ENCODE measurements around the gene SAMD11. TPM values are rescaled to one million over a fixed set of nuclear protein-coding genes. Genes with fewer than 3 reads are reported as not detected.

The SAMD11 gene
- total RNA-seq, 1 experiment from 2014 or later = 32.7 TPM

GRCh38 chr1:911875-912739 is 11.6 kb upstream of the SAMD11 start:
- no peaks in the 10 kb centered on the region; the same call in 1 of the 2 replicates for H3K27me3 ChIP-seq
- no peaks in the 10 kb centered on the region for H3K9me3 ChIP-seq
- H3K4me3 ChIP-seq = no peak overlapping the region
- DNase-seq = no peak
- no peaks in the 10 kb centered on the region for H3K36me3 ChIP-seq

- Histone ChIP-seq H3K27me3 (no peaks in the 10 kb centered on the region; the same call in 1 of the 2 replicates), H3K9me3 (no peaks in the 10 kb centered on the region), H3K36me3 (no peaks in the 10 kb centered on the region), H3K4me3 (no peak overlapping the region)
- no peak for DNase-seq
These were observed 10.9 kb upstream of the SAMD11 start for GRCh38 chr1:912740-913301.

GRCh38 chr1:913491-914130 is 10.1 kb upstream of the SAMD11 start:
- no peak overlapping the region for H3K4me3 ChIP-seq
- no peaks in the 10 kb centered on the region for H3K36me3 ChIP-seq
- no peaks in the 10 kb centered on the region for H3K9me3 ChIP-seq
- H3K27me3 ChIP-seq = no peaks in the 10 kb centered on the region; the same call in 1 of the 2 replicates
- DNase-seq = no peak

- Histone ChIP-seq H3K36me3 (no peaks in the 10 kb centered on the region), H3K27me3 (no peaks in the 10 kb centered on the region; the same call in 1 of the 2 replicates), H3K9me3 (no peaks in the 10 kb centered on the region), H3K4me3 (no peak overlapping the region)
- DNase-seq = no peak
These were observed 9.4 kb upstream of the SAMD11 start for GRCh38 chr1:914131-914890.

DNA sequence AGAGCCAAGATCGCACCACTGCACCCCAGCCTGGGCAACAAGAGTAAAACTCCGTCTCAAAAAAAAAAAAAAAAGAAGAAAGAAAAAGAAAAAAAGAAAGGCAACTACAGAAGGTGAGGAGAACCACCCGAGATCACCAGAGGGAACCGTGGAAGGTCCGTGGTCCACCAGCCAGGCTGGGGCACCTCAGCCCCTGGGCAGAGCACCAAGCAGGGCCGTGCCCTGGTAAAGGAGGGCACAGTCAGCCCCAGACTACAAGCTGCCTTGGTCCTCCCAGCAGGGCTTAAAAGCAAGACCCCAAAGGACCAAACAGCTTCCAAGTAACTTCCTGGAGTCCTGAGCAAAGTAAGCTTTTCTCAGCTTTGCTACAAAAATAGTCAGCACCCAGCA is 8.8 kb upstream of the SAMD11 start:
- no peak for DNase-seq
- Histone ChIP-seq H3K4me3 (no peak overlapping the region), H3K9me3 (no peaks in the 10 kb centered on the region), H3K27me3 (no peaks in the 10 kb centered on the region; the same call in 1 of the 2 replicates), H3K36me3 (no peaks in the 10 kb centered on the region)

- Histone ChIP-seq H3K36me3 (no peaks in the 10 kb centered on the region), H3K4me3 (no peak overlapping the region), H3K27me3 (no peaks in the 10 kb centered on the region; the same call in 1 of the 2 replicates), H3K9me3 (no peaks in the 10 kb centered on the region)
- no peak for DNase-seq
These were observed 8.2 kb upstream of the SAMD11 start for GRCh38 chr1:915295-916172.

DNA sequence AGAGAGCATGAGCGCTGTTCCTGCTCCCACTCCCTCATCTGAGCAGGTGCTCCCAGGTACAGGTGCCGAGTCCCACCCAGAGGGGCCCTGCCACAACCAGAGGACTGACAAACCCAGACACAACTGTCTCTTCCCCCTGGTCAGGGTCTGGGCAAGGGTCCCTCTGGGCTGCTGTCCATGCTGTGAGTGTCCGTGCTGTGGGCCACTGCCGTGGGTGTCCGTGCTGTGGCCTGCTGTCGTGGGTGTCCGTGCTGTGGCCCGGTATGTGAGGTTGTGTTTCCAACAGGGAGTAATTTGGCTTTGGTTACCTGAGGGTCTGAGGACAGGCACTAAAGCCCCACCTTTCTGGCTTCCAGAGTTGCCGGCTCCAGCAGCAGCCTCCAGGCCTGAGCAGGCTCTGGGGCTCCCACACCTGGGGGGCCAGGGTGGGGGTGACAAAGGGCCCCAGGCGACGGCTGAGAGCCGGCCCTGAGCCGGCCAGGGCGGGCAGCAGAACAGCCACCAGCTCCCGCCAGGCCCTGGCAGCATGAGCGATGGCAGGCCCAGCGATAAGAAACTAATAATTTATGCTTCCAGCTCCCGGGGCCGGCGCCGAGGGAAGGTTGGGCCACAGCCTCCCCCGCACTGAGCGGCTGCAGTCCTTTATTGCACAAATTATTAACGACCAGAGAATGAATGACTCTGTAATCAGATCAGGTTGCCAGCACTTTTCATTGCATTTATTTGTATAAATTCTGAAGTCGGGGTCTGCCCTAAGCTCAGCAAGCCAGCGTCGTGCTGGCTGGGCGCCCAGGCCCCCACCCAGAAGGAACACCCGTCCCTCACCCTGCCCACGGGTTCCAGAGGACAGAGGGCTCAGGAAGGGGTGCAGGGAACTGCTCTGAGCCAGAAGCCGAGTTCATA is 7.3 kb upstream of the SAMD11 start:
- H3K27me3 ChIP-seq = no peaks in the 10 kb centered on the region; the same call in 1 of the 2 replicates
- no peaks in the 10 kb centered on the region for H3K9me3 ChIP-seq
- 0 out of 2 replicates have a peak, but pooled peaks cover under 1% of the 10 kb centered on the region for H3K36me3 ChIP-seq
- H3K4me3 ChIP-seq = no peak overlapping the region
- no peak for DNase-seq

DNA sequence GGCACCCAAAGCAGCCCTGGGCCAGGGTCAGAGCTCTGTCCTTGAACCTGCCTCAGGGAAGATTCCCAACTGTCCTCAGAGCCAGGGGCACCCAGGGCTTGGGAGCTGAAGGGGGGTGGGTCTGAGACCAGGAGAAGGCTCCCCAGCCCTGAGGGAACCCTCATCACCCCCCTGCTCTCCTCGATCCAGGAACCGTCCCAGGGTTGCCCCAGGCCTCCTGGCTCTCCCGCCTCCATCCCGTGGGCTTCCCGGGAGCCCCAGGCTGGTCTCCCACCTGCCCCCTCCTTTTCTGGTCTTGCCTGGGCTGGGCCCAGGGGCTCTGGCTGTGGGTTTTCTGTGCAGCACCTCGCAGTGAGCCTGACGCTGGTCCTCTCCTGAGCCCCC is 6.7 kb upstream of the SAMD11 start:
- no peak for DNase-seq
- Histone ChIP-seq H3K36me3 (0 out of 2 replicates have a peak, but pooled peaks cover 2% of the 10 kb centered on the region), H3K9me3 (no peaks in the 10 kb centered on the region), H3K4me3 (no peak overlapping the region), H3K27me3 (no peaks in the 10 kb centered on the region; the same call in 1 of the 2 replicates)

DNA sequence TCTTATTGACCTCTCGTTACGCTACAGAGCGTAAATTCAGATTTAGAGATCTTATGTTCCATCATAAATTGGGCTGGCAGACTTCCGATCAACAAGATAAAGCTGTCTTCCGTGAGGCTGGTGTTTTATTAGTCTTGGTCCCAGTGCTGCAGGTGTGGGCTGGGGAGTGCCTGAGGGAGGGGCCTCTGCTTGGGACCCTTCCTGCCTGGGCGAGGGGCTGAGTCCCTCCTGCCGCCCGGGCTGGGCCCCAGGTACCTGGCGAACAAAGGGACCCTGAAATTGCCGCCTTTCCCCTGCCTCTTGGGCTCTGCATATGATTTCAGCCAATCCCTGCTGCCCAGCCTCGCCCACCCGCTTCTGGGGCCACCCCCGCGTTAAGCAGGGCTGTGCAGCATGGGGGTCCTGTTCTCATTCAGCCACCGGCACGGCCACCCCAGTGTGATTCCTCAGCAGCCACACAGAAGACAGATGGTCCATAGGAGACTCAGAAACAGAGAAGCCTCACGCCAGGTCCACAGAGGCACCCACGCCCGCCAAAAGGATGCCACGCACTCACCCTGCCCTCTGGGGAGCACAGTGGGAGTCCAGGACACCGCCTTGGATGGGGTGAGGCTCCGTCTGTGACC is 6.1 kb upstream of the SAMD11 start:
- DNase-seq = no peak
- H3K27me3 ChIP-seq = no peaks in the 10 kb centered on the region; the same call in 1 of the 2 replicates
- H3K4me3 ChIP-seq = no peak overlapping the region

DNA sequence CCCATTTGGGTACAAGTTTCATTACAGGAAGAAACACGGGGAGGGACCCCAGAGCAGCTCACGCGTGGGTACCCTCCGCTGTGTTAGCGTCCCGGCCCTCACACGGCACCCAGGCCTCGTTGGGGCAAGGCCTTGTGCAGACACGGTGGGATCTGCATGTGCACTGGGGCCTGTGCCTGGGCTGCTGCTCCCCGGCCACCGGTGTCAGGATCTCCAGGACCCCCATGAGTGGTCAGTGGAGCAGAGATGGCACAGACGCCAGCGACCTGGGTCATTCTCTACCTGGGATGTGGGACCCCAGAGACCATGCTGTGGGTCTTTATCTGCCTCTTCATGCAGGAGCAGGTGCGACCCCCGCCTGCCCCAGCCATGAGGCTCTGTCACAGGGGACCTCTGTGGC is 5.4 kb upstream of the SAMD11 start:
- Histone ChIP-seq H3K27me3 (no peaks in the 10 kb centered on the region; the same call in 1 of the 2 replicates), H3K9me3 (no peaks in the 10 kb centered on the region), H3K36me3 (0 out of 2 replicates have a peak, but pooled peaks cover 2% of the 10 kb centered on the region), H3K4me3 (no peak overlapping the region)
- DNase-seq = no peak

More for the DNA sequence above, 6.1 kb upstream of the SAMD11 start:
- no peaks in the 10 kb centered on the region for H3K9me3 ChIP-seq
- 0 out of 2 replicates have a peak, but pooled peaks cover 2% of the 10 kb centered on the region for H3K36me3 ChIP-seq

GRCh38 chr1:918843-919242 is 4.9 kb upstream of the SAMD11 start:
- H3K9me3 ChIP-seq = no peaks in the 10 kb centered on the region
- 0 out of 2 replicates have a peak, but pooled peaks cover 2% of the 10 kb centered on the region for H3K36me3 ChIP-seq
- DNase-seq = no peak
- H3K4me3 ChIP-seq = no peak overlapping the region
- no peaks in the 10 kb centered on the region; the same call in 1 of the 2 replicates for H3K27me3 ChIP-seq

- Histone ChIP-seq H3K27me3 (no peaks in the 10 kb centered on the region; the same call in 1 of the 2 replicates), H3K9me3 (no peaks in the 10 kb centered on the region), H3K36me3 (0 out of 2 replicates have a peak, but pooled peaks cover 2% of the 10 kb centered on the region), H3K4me3 (no peak overlapping the region)
- DNase-seq = no peak
These were observed 4.4 kb upstream of the SAMD11 start for GRCh38 chr1:919271-919872.

- 0 out of 2 replicates have a peak, but pooled peaks cover 2% of the 10 kb centered on the region for H3K36me3 ChIP-seq
- no peak for DNase-seq
- no peak overlapping the region for H3K4me3 ChIP-seq
- H3K27me3 ChIP-seq = no peaks in the 10 kb centered on the region; the same call in 1 of the 2 replicates
- H3K9me3 ChIP-seq = no peaks in the 10 kb centered on the region
These were observed 3.7 kb upstream of the SAMD11 start for GRCh38 chr1:920010-920409.

DNA sequence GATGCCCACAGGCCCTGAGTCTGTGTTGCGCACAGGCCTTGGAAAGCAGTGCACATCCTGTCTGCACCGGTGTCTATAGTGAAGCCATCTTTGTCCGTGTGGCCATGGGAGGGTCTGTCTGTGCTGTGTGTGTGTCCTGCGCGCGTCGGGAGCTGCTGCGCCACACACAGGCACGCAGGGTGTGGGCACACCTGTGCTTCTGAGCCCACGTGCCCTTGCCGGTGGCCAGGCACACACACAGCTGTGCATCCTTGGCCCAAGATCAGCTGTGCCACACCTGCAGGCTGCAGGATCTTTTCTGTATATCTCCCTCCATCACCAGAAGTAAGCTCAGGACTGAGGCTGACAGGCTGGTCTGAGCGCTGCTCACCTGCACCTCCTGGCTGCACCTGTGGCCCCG is 3.2 kb upstream of the SAMD11 start:
- H3K4me3 ChIP-seq = no peak overlapping the region
- H3K36me3 ChIP-seq = 0 out of 2 replicates have a peak, but pooled peaks cover 2% of the 10 kb centered on the region
- DNase-seq = no peak
- no peaks in the 10 kb centered on the region for H3K9me3 ChIP-seq
- H3K27me3 ChIP-seq = no peaks in the 10 kb centered on the region; the same call in 1 of the 2 replicates

Measured in MG63 (cell line).